GM23338 (cell line): ENCODE measurements around the gene SRP14. TPM values are rescaled to one million over a fixed set of nuclear protein-coding genes. Genes with fewer than 3 reads are reported as not detected.

ENCODE experiments used
- ATAC-seq: fragments of 200-7000 bp; cut with Tn5 transposase; 3 replicates; pipeline ENCODE4 v1.9.1; 2020
- DNase-seq: peaks from one replicate; pipeline ENCODE4 v3.0.0-alpha.2; 2015; ENCODE audit warnings: low spot score
- H2AFZ ChIP-seq: fragments of 200-600 bp; sonication (generic); 2 replicates; pipeline ENCODE4 v1.8.0; 2016; ENCODE audit warnings: antibody characterized with exemption, mild to moderate bottlenecking, moderate library complexity
- H3F3A ChIP-seq: fragments of 200-600 bp; sonication (generic); replicated peaks from 2 replicates; pipeline ENCODE4 v1.8.0; 2017; ENCODE audit warnings: antibody characterized with exemption, mixed run types, low read depth
- H3K27ac ChIP-seq: fragments of 200-600 bp; sonication (generic); 2 replicates; pipeline ENCODE4 v1.6.1; 2016; ENCODE audit warnings: low read depth
- H3K27me3 ChIP-seq: fragments of 200-600 bp; sonication (generic); 2 replicates; pipeline ENCODE4 v1.8.0; 2016; ENCODE audit warnings: mild to moderate bottlenecking, mixed run types, moderate library complexity; ENCODE audit not compliant: insufficient read depth
- H3K36me3 ChIP-seq: fragments of 200-600 bp; sonication (generic); 2 replicates; pipeline ENCODE4 v1.8.0; 2016; ENCODE audit warnings: mild to moderate bottlenecking; ENCODE audit not compliant: insufficient read depth
- H3K4me1 ChIP-seq: fragments of 200-600 bp; sonication (generic); 2 replicates; pipeline ENCODE4 v1.8.0; 2016; ENCODE audit warnings: mild to moderate bottlenecking, moderate library complexity; ENCODE audit not compliant: insufficient read depth
- H3K4me2 ChIP-seq: fragments of 200-600 bp; sonication (generic); 2 replicates; pipeline ENCODE4 v1.7.1; 2017; ENCODE audit warnings: mixed run types
- H3K4me3 ChIP-seq: fragments of 200-600 bp; sonication (generic); 2 replicates; pipeline ENCODE4 v1.6.1; 2016; ENCODE audit warnings: mixed run types
- H3K79me2 ChIP-seq: fragments of 200-600 bp; sonication (generic); replicated peaks from 2 replicates; pipeline ENCODE4 v1.8.0; 2017; ENCODE audit warnings: mild to moderate bottlenecking; ENCODE audit not compliant: insufficient read depth
- H3K9me2 ChIP-seq: fragments of 200-600 bp; sonication (generic); 2 replicates; pipeline ENCODE4 v1.8.0; 2017; ENCODE audit not compliant: insufficient read depth
- H4K20me1 ChIP-seq: fragments of 200-600 bp; sonication (generic); replicated peaks from 2 replicates; pipeline ENCODE4 v1.8.0; 2017; ENCODE audit warnings: mild to moderate bottlenecking; ENCODE audit not compliant: insufficient read depth
- H3K27ac Mint-ChIP-seq: 2 replicates; pipeline ENCODE4 v1.8.0; 2020; ENCODE audit warnings: inconsistent platforms, mild to moderate bottlenecking, moderate library complexity, mixed read lengths
- H3K27me3 Mint-ChIP-seq: 3 replicates; pipeline ENCODE4 v1.8.0; 2022; ENCODE audit warnings: low read depth, mild to moderate bottlenecking, moderate library complexity, mixed read lengths, inconsistent platforms; ENCODE audit not compliant: insufficient read depth, poor library complexity
- H3K36me3 Mint-ChIP-seq: 3 replicates; pipeline ENCODE4 v1.8.0; 2021; ENCODE audit warnings: low read depth, mild to moderate bottlenecking, inconsistent platforms, moderate library complexity, mixed read lengths
- H3K4me1 Mint-ChIP-seq: 3 replicates; pipeline ENCODE4 v1.8.0; 2020; ENCODE audit warnings: mild to moderate bottlenecking, inconsistent platforms, mixed read lengths
- H3K4me3 Mint-ChIP-seq: 3 replicates; pipeline ENCODE4 v1.8.0; 2021; ENCODE audit warnings: moderate library complexity, mild to moderate bottlenecking, inconsistent platforms, mixed read lengths
- H3K9me3 Mint-ChIP-seq: 3 replicates; pipeline ENCODE4 v1.8.0; 2020; ENCODE audit warnings: moderate library complexity, mild to moderate bottlenecking, inconsistent platforms, mixed read lengths
- CREB1 ChIP-seq: fragments of 250-450 bp; sonication (Bioruptor Pico); IDR thresholded peaks from 2 replicates; pipeline ENCODE4 v1.5.0; 2020; ENCODE audit warnings: low read depth, mild to moderate bottlenecking, moderate library complexity
- EZH2 ChIP-seq: fragments of 200-600 bp; sonication (generic); IDR thresholded peaks from one replicate; pipeline ENCODE4 v1.8.0; 2017; ENCODE audit warnings: antibody characterized with exemption, mild to moderate bottlenecking, low read depth; ENCODE audit not compliant: unreplicated experiment
- JUNB ChIP-seq: IDR thresholded peaks from one replicate; pipeline ENCODE4 v1.6.1; 2016; ENCODE audit warnings: antibody characterized with exemption; ENCODE audit not compliant: unreplicated experiment
- POLR2AphosphoS5 ChIP-seq: IDR thresholded peaks from 2 replicates; pipeline ENCODE4 v1.6.1; 2016; ENCODE audit warnings: antibody characterized with exemption, low read depth
- STAT1 ChIP-seq: IDR thresholded peaks from one replicate; pipeline ENCODE4 v1.6.1; 2016; ENCODE audit warnings: antibody characterized with exemption; ENCODE audit not compliant: unreplicated experiment
- ZNF331 ChIP-seq: fragments of 250-450 bp; sonication (Bioruptor Pico); IDR thresholded peaks from 2 replicates; pipeline ENCODE4 v1.5.0; 2020; ENCODE audit warnings: low read depth, mild to moderate bottlenecking, moderate library complexity
- ZNF462 ChIP-seq: fragments of 250-450 bp; sonication (Bioruptor Pico); IDR thresholded peaks from 2 replicates; pipeline ENCODE4 v1.5.0; 2020; ENCODE audit warnings: mild to moderate bottlenecking, moderate library complexity
- polyA plus RNA-seq: library from polyadenylated mRNA; unstranded; fragments of >200 nt; fragmentation: Nextera tagmentation; extraction: Ambion mirVana; gene quantifications from 2 replicates; pipeline ENCODE4 v1.2.1, GENCODE V29; 2016
- total RNA-seq: library from RNA; depleted of rRNA; stranded (reverse); fragments of >200 nt; shearing (Covaris generic); gene quantifications from 2 replicates; pipeline ENCODE4 v1.2.3, GENCODE V29; 2014
- TF ChIP-seq, protein P1 (sequence below), 2 experiments: fragments of 200-600 bp in 1 of 2; sonication (generic) in 1 of 2; conservative IDR thresholded peaks; 2 replicates each; pipeline versions ENCODE4 v1.5.1 to v1.6.1; 2016 to 2017; ENCODE audit warnings: antibody characterized with exemption in 2 of 2, low read depth in 2 of 2, mild to moderate bottlenecking in 2 of 2, moderate library complexity in 1 of 2

Gene SRP14
- total and polyA plus RNA-seq, 2 experiments from 2014 or later, result 249 to 1,412 TPM

GRCh38 chr15:40065166-40065565 is 26.2 kb upstream of the SRP14 start:
- Histone ChIP-seq H3K27ac (no peak overlapping the region), H3K4me1 (peaks cover 11% of the 10 kb centered on the region), H3K4me2 (no peak overlapping the region), H2AFZ (no peak overlapping the region), H3K27me3 (no peaks in the 10 kb centered on the region), H3K79me2 (no peaks in the 10 kb centered on the region), H4K20me1 (no peaks in the 10 kb centered on the region), H3K36me3 (no peaks in the 10 kb centered on the region), H3K4me3 (no peak overlapping the region), H3F3A (0 out of 2 replicates have a peak, but pooled peaks cover 5% of the 10 kb centered on the region), H3K9me2 (no peaks in the 10 kb centered on the region)
- Mint-ChIP-seq H3K4me3 (no peak overlapping the region), H3K4me1 (peaks cover 34% of the 10 kb centered on the region), H3K27ac (no peak overlapping the region), H3K9me3 (no peaks in the 10 kb centered on the region), H3K36me3 (no peaks in the 10 kb centered on the region; the same call in 2 of the 3 replicates), H3K27me3 (peaks cover 2% of the 10 kb centered on the region)
- no peak for DNase-seq
- no peak for ATAC-seq
- TF ChIP-seq POLR2AphosphoS5, result no peak
- TF ChIP-seq ZNF331 (CRISPR knock-in tag), result no peak
- no peak for TF ChIP-seq CREB1 (CRISPR knock-in tag)
- TF ChIP-seq EZH2, result no peak
- no peak for TF ChIP-seq JUNB
- no peak for TF ChIP-seq ZNF462
- TF ChIP-seq, protein P1, sequence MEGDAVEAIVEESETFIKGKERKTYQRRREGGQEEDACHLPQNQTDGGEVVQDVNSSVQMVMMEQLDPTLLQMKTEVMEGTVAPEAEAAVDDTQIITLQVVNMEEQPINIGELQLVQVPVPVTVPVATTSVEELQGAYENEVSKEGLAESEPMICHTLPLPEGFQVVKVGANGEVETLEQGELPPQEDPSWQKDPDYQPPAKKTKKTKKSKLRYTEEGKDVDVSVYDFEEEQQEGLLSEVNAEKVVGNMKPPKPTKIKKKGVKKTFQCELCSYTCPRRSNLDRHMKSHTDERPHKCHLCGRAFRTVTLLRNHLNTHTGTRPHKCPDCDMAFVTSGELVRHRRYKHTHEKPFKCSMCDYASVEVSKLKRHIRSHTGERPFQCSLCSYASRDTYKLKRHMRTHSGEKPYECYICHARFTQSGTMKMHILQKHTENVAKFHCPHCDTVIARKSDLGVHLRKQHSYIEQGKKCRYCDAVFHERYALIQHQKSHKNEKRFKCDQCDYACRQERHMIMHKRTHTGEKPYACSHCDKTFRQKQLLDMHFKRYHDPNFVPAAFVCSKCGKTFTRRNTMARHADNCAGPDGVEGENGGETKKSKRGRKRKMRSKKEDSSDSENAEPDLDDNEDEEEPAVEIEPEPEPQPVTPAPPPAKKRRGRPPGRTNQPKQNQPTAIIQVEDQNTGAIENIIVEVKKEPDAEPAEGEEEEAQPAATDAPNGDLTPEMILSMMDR (conservative IDR thresholded peaks at IDR 0.05; ENCODE audit: low read depth in 2 of 2), result no peak
- TF ChIP-seq STAT1, result no peak
